BLaER1 treated with 17β-estradiol and CSF1 and Interleukin-3, amounts not matched to agents 10 nM and 100 nM (cell line): Measurements from ENCODE around the gene COMMD3.

ENCODE experiments used
- H3K27ac ChIP-seq, 11 experiments: shearing (Covaris generic); formaldehyde crosslinking; 2 replicates each; pipeline ENCODE4 v1.8.1; 2022
- H3K27me3 ChIP-seq, 11 experiments: shearing (Covaris generic); formaldehyde crosslinking; 2 replicates each; pipeline ENCODE4 v1.8.1; 2022
- H3K36me3 ChIP-seq, 11 experiments: shearing (Covaris generic); formaldehyde crosslinking; 2 replicates each; pipeline ENCODE4 v1.8.1; 2022
- H3K4me1 ChIP-seq, 10 experiments: shearing (Covaris generic); formaldehyde crosslinking; 2 replicates each; pipeline ENCODE4 v1.8.1; 2022
- H3K4me2 ChIP-seq, 11 experiments: shearing (Covaris generic); formaldehyde crosslinking; 2 replicates each; pipeline ENCODE4 v1.8.1; 2022
- H3K4me3 ChIP-seq, 10 experiments: shearing (Covaris generic); formaldehyde crosslinking; 2 replicates each; pipeline ENCODE4 v1.8.1; 2022
- H3K9ac ChIP-seq, 11 experiments: shearing (Covaris generic); formaldehyde crosslinking; 2 replicates each; pipeline ENCODE4 v1.8.1; 2022
- H3K9me3 ChIP-seq, 11 experiments: shearing (Covaris generic); formaldehyde crosslinking; replicated peaks in 1 of 11; 2 replicates each; pipeline ENCODE4 v1.8.1; 2022
- H4K20me1 ChIP-seq, 11 experiments: shearing (Covaris generic); formaldehyde crosslinking; 2 replicates each; pipeline ENCODE4 v1.8.1; 2022
- Cebpa-rat ChIP-seq, 11 experiments: shearing (Covaris generic); IDR thresholded peaks; 2 replicates each; pipeline ENCODE4 v1.8.1; 2022

The COMMD3 gene

GRCh38 chr10:22369434-22370072 lies 53.4 kb downstream of the COMMD3 start:
- Histone ChIP-seq H3K9ac (no peak overlapping the region), H3K27ac (peak overlapping the region in 2 of 11 experiments; percentile 54 to 66; a peak in 2 of 22 replicates)
- peak in 2 of 11 experiments; percentile 45 to 48; a peak in 3 of 22 replicates for TF ChIP-seq Cebpa-rat (IDR thresholded peaks at IDR 0.05)

More at GRCh38 chr10:22369434-22370072, 53.4 kb downstream of the COMMD3 start:
- Histone ChIP-seq H3K27me3 (no peaks in the 10 kb centered on the region), H3K36me3 (no peaks in the 10 kb centered on the region), H3K9me3 (no peaks in the 10 kb centered on the region), H4K20me1 (no peaks in the 10 kb centered on the region), H3K4me2 (peak overlapping the region in 5 of 11 experiments; percentile 6 to 62 (median 22); a peak in 10 of 22 replicates), H3K4me1 (peaks cover 9 to 41% (median 17%) of the 10 kb centered on the region in 10 experiments; a peak in 16 of 20 replicates), H3K4me3 (no peak overlapping the region)
